Activated CD8-positive, alpha-beta T cell treated with anti-CD3 and anti-CD28 coated beads for 36 hours (primary cell): ENCODE results near the gene DOCK6. TPM values are rescaled to one million over a fixed set of nuclear protein-coding genes. Genes with fewer than 3 reads are reported as not detected.
"Not testable (repeated sequence)": the region's sequence is repeated elsewhere in the genome, so short reads cannot be mapped to it uniquely, and the experiment has no call there.

ENCODE experiments used
- ATAC-seq: fragments of 200-7000 bp; cut with Tn5 transposase; one replicate; pipeline ENCODE4 v1.10.0; 2021; ENCODE audit warnings: mild to moderate bottlenecking, moderate library complexity
- CTCF ChIA-PET: fragments of 350-600 bp; sonication (Branson Sonifier 250); formaldehyde crosslinking; loops from one replicate; lab custom pipeline; 2021; ENCODE audit warnings: antibody characterized with exemption; lab: Charles Lee
- POLR2A ChIA-PET: fragments of 350-600 bp; sonication (Branson Sonifier 250); formaldehyde crosslinking; loops from one replicate; lab custom pipeline; 2021; ENCODE audit warnings: antibody characterized with exemption; lab: Charles Lee
- DNase-seq: peaks from one replicate; pipeline ENCODE4 v3.0.0-alpha.2; 2020
- H3K27ac Mint-ChIP-seq: one replicate; pipeline ENCODE4 v1.8.0; 2021; ENCODE audit warnings: mild to moderate bottlenecking, mixed read lengths
- H3K27me3 Mint-ChIP-seq: one replicate; pipeline ENCODE4 v1.8.0; 2021; ENCODE audit warnings: mixed read lengths
- H3K36me3 Mint-ChIP-seq: one replicate; pipeline ENCODE4 v1.8.0; 2021; ENCODE audit warnings: low read depth, mixed read lengths
- H3K4me1 Mint-ChIP-seq: one replicate; pipeline ENCODE4 v1.8.0; 2021; ENCODE audit warnings: low read depth, mixed read lengths
- H3K4me3 Mint-ChIP-seq: one replicate; pipeline ENCODE4 v1.8.0; 2021; ENCODE audit warnings: mild to moderate bottlenecking, moderate library complexity, mixed read lengths
- H3K9me3 Mint-ChIP-seq: one replicate; pipeline ENCODE4 v1.8.0; 2021; ENCODE audit warnings: mixed read lengths
- CTCF ChIP-seq: fragments of 200-600 bp; IDR thresholded peaks from one replicate; pipeline ENCODE4 v1.8.0; 2022; ENCODE audit warnings: antibody characterized with exemption, mild to moderate bottlenecking
- intact Hi-C: fragments of 100-400 bp; cut with micrococcal nuclease; formaldehyde crosslinking; loops from one replicate; pipeline ENCODE4 v1.10.0; 2022
- total RNA-seq, 2 experiments: library from RNA; stranded (reverse); gene quantifications; one replicate each; pipeline ENCODE4 v1.2.3, GENCODE V29; 2021

Gene DOCK6
- total RNA-seq, 2 experiments from 2014 or later, result 4.5 to 7.9 TPM

- Mint-ChIP-seq H3K4me3 (no peak overlapping the region), H3K27me3 (peaks cover 6% of the 10 kb centered on the region), H3K36me3 (no peaks in the 10 kb centered on the region), H3K4me1 (peaks cover 4% of the 10 kb centered on the region), H3K27ac (no peak overlapping the region), H3K9me3 (no peaks in the 10 kb centered on the region)
- ATAC-seq (no peak), DNase-seq (peak; percentile 23)
- ChIA-PET CTCF (no interaction called here), POLR2A (interaction anchor here (0.6 to 1.2 kb wide), 3 partner anchors 8 to 52 kb away, joined by 3 to 4 read pairs (median 4); no protein-coding TSS in a partner anchor)
- TF ChIP-seq CTCF, result no peak
- intact Hi-C loops, result no loop called here
Observed at GRCh38 chr19:11191273-11191755, 71.0 kb downstream of the DOCK6 start.

- intact Hi-C loops, result no loop called here
- POLR2A ChIA-PET, result interaction anchor here (1.2 kb wide), 1 partner anchor 23 kb away, joined by 4 read pairs; no protein-coding TSS in a partner anchor
- Mint-ChIP-seq H3K9me3 (no peaks in the 10 kb centered on the region), H3K4me1 (peaks cover 2% of the 10 kb centered on the region), H3K36me3 (no peaks in the 10 kb centered on the region), H3K4me3 (no peak overlapping the region), H3K27ac (no peak overlapping the region), H3K27me3 (peaks cover 1% of the 10 kb centered on the region)
- TF ChIP-seq CTCF, result no peak
- CTCF ChIA-PET, result no interaction called here
- DNase-seq, result no peak
- ATAC-seq, result no peak
Observed at GRCh38 chr19:11190501-11190900, 71.8 kb downstream of the DOCK6 start.

GRCh38 chr19:11187441-11187840 lies 74.9 kb downstream of the DOCK6 start:
- Mint-ChIP-seq H3K4me1 (no peaks in the 10 kb centered on the region), H3K9me3 (no peaks in the 10 kb centered on the region), H3K4me3 (no peak overlapping the region), H3K27ac (no peak overlapping the region), H3K27me3 (no peaks in the 10 kb centered on the region), H3K36me3 (no peaks in the 10 kb centered on the region)
- DNase-seq (no peak), ATAC-seq (no peak)
- intact Hi-C loops, result no loop called here
- CTCF ChIA-PET, result no interaction called here
- POLR2A ChIA-PET, result no interaction called here
- TF ChIP-seq CTCF, result no peak

- ATAC-seq (no peak), DNase-seq (no peak)
- H3K36me3 Mint-ChIP-seq, result no peaks in the 10 kb centered on the region
- ChIA-PET POLR2A (interaction anchor here (0.9 to 1.2 kb wide), 2 partner anchors 9 to 15 kb away, joined by 3 read pairs; no protein-coding TSS in a partner anchor), CTCF (no interaction called here)
- intact Hi-C loops, result no loop called here
- no peak overlapping the region for H3K27ac Mint-ChIP-seq
- no peaks in the 10 kb centered on the region for H3K27me3 Mint-ChIP-seq
- H3K4me3 Mint-ChIP-seq, result no peak overlapping the region
- H3K4me1 Mint-ChIP-seq, result peaks cover 11% of the 10 kb centered on the region
- no peaks in the 10 kb centered on the region for H3K9me3 Mint-ChIP-seq
- no peak for TF ChIP-seq CTCF
Observed at GRCh38 chr19:11182994-11183393, 79.3 kb downstream of the DOCK6 start.

GRCh38 chr19:11181488-11181887 lies 80.8 kb downstream of the DOCK6 start:
- Mint-ChIP-seq H3K4me3 (no peak overlapping the region), H3K27me3 (peaks cover 2% of the 10 kb centered on the region), H3K36me3 (no peaks in the 10 kb centered on the region), H3K4me1 (peaks cover 11% of the 10 kb centered on the region), H3K9me3 (no peaks in the 10 kb centered on the region), H3K27ac (no peak overlapping the region)
- intact Hi-C loops, result no loop called here
- ATAC-seq (no peak), DNase-seq (no peak)
- CTCF ChIA-PET, result no interaction called here
- TF ChIP-seq CTCF, result no peak
- POLR2A ChIA-PET, result no interaction called here

- H3K36me3 Mint-ChIP-seq, H3K9me3 Mint-ChIP-seq, CTCF ChIA-PET, H3K27me3 Mint-ChIP-seq, intact Hi-C loops, H3K4me3 Mint-ChIP-seq, ATAC-seq, H3K27ac Mint-ChIP-seq, DNase-seq, POLR2A ChIA-PET: not testable (repeated sequence)
- H3K4me1 Mint-ChIP-seq, result peaks cover 11% of the 10 kb centered on the region
Observed at GRCh38 chr19:11180975-11181374, 81.3 kb downstream of the DOCK6 start.
